Bronchial epithelial cell (primary cell): ENCODE results near the gene TMF1. TPM values are rescaled to one million over a fixed set of nuclear protein-coding genes. Genes with fewer than 3 reads are reported as not detected.
A peak's percentile ranks its signal among the peaks of the same experiment; 100 is the strongest.

Source experiments
- DNase-seq: peaks from one replicate; pipeline ENCODE4 v3.0.0-alpha.2; 2010; ENCODE audit warnings: low read depth
- FAIRE-seq: peaks from 2 replicates; lab custom pipeline; 2011; peaks lifted over from hg19 to GRCh38; lab: Jason Lieb, UNC
- H3K27me3 ChIP-seq: 2 replicates; pipeline ENCODE4 v1.5.1; 2011; ENCODE audit warnings: low read length; ENCODE audit not compliant: control insufficient read depth, insufficient read depth
- H3K36me3 ChIP-seq: 2 replicates; pipeline ENCODE4 v1.5.1; 2011; ENCODE audit warnings: low read length; ENCODE audit not compliant: control insufficient read depth, insufficient read depth
- H3K4me3 ChIP-seq: 2 replicates; pipeline ENCODE4 v1.5.1; 2011; ENCODE audit warnings: mild to moderate bottlenecking, low read depth, low read length, control low read depth
- CTCF ChIP-seq: IDR thresholded peaks from 2 replicates; pipeline ENCODE4 v1.5.1; 2011; ENCODE audit warnings: mild to moderate bottlenecking, moderate library complexity, low read length, control low read depth, inconsistent platforms; ENCODE audit not compliant: insufficient read depth, severe bottlenecking
- total RNA-seq: library from RNA; depleted of rRNA; stranded (reverse); fragments of >200 nt; gene quantifications from 2 replicates; pipeline ENCODE4 v1.2.1, GENCODE V29; 2014

The TMF1 gene
- total RNA-seq, 1 donor from 2014 or later, result 21.3 TPM

- peaks cover 7% of the 10 kb centered on the region for H3K36me3 ChIP-seq
Observed at GRCh38 chr3:69032737-69033136, 19.4 kb downstream of the TMF1 start.

GRCh38 chr3:69032142-69032541 lies 20.0 kb downstream of the TMF1 start:
- TF ChIP-seq CTCF, result no peak
- Histone ChIP-seq H3K27me3 (no peaks in the 10 kb centered on the region), H3K4me3 (no peak overlapping the region), H3K36me3 (peaks cover 7% of the 10 kb centered on the region)
- no peak for FAIRE-seq
- no peak for DNase-seq

More at GRCh38 chr3:69032737-69033136, 19.4 kb downstream of the TMF1 start:
- Histone ChIP-seq H3K27me3 (no peaks in the 10 kb centered on the region), H3K4me3 (no peak overlapping the region)
- DNase-seq (no peak), FAIRE-seq (no peak)
- TF ChIP-seq CTCF, result no peak

- no peak for DNase-seq
- no peaks in the 10 kb centered on the region for H3K27me3 ChIP-seq
- no peak for TF ChIP-seq CTCF
- no peak overlapping the region for H3K4me3 ChIP-seq
- peaks cover 7% of the 10 kb centered on the region for H3K36me3 ChIP-seq
- FAIRE-seq, result no peak
Observed at GRCh38 chr3:69031635-69032034, 20.5 kb downstream of the TMF1 start.

GRCh38 chr3:69020857-69021256 lies 31.3 kb downstream of the TMF1 start:
- Histone ChIP-seq H3K27me3 (no peaks in the 10 kb centered on the region), H3K4me3 (no peak overlapping the region), H3K36me3 (peaks cover 7% of the 10 kb centered on the region)
- FAIRE-seq (no peak), DNase-seq (no peak)
- TF ChIP-seq CTCF, result no peak

GRCh38 chr3:69020424-69020823 lies 31.7 kb downstream of the TMF1 start:
- no peaks in the 10 kb centered on the region for H3K27me3 ChIP-seq
- DNase-seq (peak; percentile 18), FAIRE-seq (no peak)
- H3K4me3 ChIP-seq, result no peak overlapping the region
- TF ChIP-seq CTCF, result peak; percentile 13
- H3K36me3 ChIP-seq, result peaks cover 5% of the 10 kb centered on the region

- Histone ChIP-seq H3K27me3 (no peaks in the 10 kb centered on the region), H3K4me3 (no peak overlapping the region), H3K36me3 (no peaks in the 10 kb centered on the region)
- FAIRE-seq (no peak), DNase-seq (no peak)
- TF ChIP-seq CTCF, result no peak
Observed at GRCh38 chr3:69016901-69017300, 35.2 kb downstream of the TMF1 start.
